T-helper 17 cell (primary cell): ENCODE results near the gene UGCG. TPM values are rescaled to one million over a fixed set of nuclear protein-coding genes. Genes with fewer than 3 reads are reported as not detected.
"Not testable (repeated sequence)": the region's sequence is repeated elsewhere in the genome, so short reads cannot be mapped to it uniquely, and the experiment has no call there.

Experiments
- ATAC-seq: fragments of 150-1000 bp; cut with Tn5 transposase; 2 replicates; pipeline ENCODE4 v1.10.0; 2021; ENCODE audit warnings: mild to moderate bottlenecking, moderate library complexity
- DNase-seq, 3 donors: peaks; one replicate each; pipeline versions ENCODE4 v3.0.0 to v3.0.0-alpha.2; 2020 to 2021
- H3K9me3 ChIP-seq: one replicate; pipeline ENCODE4 v1.7.0; 2013; ENCODE audit warnings: low read length, mild to moderate bottlenecking; ENCODE audit not compliant: control insufficient read depth, poor library complexity, severe bottlenecking
- H3K27ac Mint-ChIP-seq: one replicate; pipeline ENCODE4 v1.8.0; 2022; ENCODE audit warnings: mild to moderate bottlenecking, moderate library complexity, mixed read lengths
- H3K27me3 Mint-ChIP-seq: one replicate; pipeline ENCODE4 v1.8.0; 2022; ENCODE audit warnings: mixed read lengths
- H3K36me3 Mint-ChIP-seq: one replicate; pipeline ENCODE4 v1.8.0; 2022; ENCODE audit warnings: low read depth, mixed read lengths
- H3K4me1 Mint-ChIP-seq: one replicate; pipeline ENCODE4 v1.8.0; 2022; ENCODE audit warnings: mild to moderate bottlenecking, mixed read lengths
- H3K4me3 Mint-ChIP-seq: one replicate; pipeline ENCODE4 v1.8.0; 2022; ENCODE audit warnings: mild to moderate bottlenecking, moderate library complexity, mixed read lengths
- total RNA-seq, 4 donors: library from RNA in 2 of 4; stranded (reverse) in 2 of 4; gene quantifications; one replicate each; pipeline ENCODE4 v1.2.3 and lab custom pipeline; 2022 to 2026

UGCG gene
- total RNA-seq, 2 donors from 2014 or later: 35.5 TPM

DNA sequence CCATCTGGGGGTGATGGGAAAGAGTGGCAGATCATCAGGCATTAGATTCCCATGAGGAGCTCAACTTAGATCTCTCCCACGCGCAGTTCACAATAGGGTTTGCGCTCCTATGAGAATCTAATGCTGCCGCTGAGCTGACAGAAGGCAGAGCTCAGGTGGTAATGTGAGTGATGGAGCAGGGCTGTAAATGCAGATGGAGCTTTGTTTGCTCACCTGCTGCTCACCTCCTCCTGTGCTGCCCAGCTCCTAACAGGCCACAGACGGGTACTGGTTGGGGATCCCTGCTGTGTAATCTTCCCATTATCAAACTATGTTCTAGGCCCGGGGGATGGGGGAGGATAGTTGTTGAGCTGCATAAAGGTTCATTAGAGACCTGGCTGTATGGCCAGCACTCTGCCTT is 58.4 kb downstream of the UGCG start:
- H3K9me3 ChIP-seq: no peaks in the 10 kb centered on the region
- Mint-ChIP-seq H3K27me3 (no peaks in the 10 kb centered on the region), H3K4me3 (no peak overlapping the region), H3K4me1 (peaks cover 17% of the 10 kb centered on the region), H3K36me3 (no peaks in the 10 kb centered on the region), H3K27ac (no peak overlapping the region)
- DNase-seq (no peak), ATAC-seq (no peak)

DNA sequence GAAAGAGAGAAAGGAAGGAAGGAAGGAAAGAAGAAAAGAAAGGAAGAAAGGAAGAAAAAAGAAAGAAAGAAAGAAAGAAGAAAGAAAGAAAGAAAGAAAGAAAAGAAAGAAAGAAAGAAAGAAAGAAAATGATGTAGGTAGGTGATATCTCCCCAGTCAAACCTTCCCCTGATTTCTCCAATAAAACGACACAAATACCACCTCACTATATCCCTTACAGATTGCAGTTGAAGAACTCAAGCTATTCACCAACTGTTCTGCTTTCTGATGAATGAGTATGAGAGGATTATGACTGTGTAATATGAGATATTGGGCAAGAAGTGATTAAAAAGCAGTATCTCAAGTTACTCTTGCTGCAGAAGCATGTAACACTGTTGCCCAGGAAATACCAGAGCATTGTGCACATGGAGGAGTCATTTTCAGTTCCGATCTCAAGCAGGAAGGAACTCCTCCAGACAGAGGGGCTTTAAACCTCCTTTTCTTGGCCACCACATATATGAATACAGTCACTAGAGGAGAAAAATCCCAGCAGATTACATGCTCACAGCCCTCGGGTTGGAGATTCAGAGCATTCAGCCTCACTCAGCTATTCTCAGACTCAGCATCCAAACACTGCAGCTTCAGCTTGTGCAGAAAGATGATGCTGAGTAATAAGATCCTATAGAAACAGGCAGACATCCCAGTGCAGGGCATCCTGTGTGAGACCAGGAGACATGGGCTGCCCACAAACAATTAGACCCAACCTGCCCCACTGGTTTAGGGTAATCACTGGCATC is 61.4 kb downstream of the UGCG start:
- Mint-ChIP-seq H3K4me1 (peaks cover 17% of the 10 kb centered on the region), H3K36me3 (no peaks in the 10 kb centered on the region), H3K27me3 (no peaks in the 10 kb centered on the region), H3K4me3 (peak overlapping the region; percentile 53), H3K27ac (peak overlapping the region; percentile 59)
- H3K9me3 ChIP-seq: no peaks in the 10 kb centered on the region
- ATAC-seq (no peak), DNase-seq (no peak)

DNA sequence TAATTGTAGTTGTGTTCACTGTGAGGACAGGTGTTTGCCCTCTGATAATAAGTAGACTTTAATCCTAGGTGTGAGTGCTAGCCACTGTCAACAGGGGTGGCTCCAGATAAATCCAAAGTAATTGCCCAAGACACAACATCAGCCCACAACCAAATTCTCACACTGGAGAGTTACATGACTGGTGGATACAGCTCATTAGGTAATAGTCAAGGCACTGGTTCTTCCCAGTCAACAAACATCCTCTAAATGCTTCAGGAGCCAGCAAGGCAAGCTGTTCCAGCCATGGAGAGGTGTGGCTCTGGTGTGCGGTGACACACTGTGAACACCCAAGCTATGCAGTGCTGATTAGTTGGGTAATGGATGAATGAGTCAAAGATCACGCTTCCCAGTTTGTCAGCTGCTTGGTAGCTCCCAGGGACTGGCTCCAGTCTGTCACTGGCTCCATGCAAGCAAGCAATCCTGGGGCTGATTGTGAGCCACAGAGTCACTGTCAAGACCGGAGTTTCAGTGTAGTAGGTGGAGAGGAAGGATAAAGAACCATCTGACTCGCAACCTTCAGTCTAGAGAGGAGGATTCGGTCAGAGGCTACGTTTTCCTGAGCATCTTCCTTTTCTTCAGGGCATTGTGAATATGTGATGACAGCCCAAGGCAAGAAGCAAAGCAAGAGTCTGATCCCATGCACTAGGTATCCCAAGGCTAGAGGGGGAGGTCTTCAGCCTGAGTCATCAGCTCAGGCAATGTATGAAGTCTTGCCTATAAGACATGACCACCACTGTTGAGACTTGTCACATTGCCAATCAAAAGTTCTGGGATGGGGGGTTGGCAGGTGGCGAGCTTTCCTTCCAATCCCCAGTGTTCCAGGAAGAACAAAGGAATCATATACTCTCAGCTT is 63.1 kb downstream of the UGCG start:
- no peak for ATAC-seq
- Mint-ChIP-seq H3K36me3 (no peaks in the 10 kb centered on the region), H3K27ac (no peak overlapping the region), H3K4me1 (peaks cover 17% of the 10 kb centered on the region), H3K4me3 (no peak overlapping the region), H3K27me3 (no peaks in the 10 kb centered on the region)
- DNase-seq: no peak
- H3K9me3 ChIP-seq: no peaks in the 10 kb centered on the region

DNA sequence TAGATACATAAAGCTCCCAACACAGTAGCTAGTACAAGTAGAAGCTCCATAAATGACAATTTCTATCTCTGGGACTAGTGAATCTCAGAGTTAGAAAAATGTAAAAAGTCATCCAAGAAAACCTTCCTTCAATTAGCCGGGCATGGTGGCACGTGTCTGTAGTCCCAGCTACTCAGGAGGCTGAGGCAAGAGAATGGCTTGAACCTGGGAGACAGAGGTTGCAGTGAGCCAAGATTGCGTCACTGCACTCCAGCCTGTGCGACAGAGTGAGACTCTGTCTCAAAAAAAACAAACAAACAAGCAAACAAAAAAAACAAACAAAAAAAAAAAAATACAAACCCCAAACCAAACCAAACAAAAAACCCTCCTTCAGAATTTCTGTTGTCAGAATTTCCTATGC is 63.9 kb downstream of the UGCG start:
- H3K27me3 Mint-ChIP-seq, H3K27ac Mint-ChIP-seq, H3K9me3 ChIP-seq, ATAC-seq, H3K4me3 Mint-ChIP-seq, H3K36me3 Mint-ChIP-seq, DNase-seq: not testable (repeated sequence)
- H3K4me1 Mint-ChIP-seq: peaks cover 12% of the 10 kb centered on the region

DNA sequence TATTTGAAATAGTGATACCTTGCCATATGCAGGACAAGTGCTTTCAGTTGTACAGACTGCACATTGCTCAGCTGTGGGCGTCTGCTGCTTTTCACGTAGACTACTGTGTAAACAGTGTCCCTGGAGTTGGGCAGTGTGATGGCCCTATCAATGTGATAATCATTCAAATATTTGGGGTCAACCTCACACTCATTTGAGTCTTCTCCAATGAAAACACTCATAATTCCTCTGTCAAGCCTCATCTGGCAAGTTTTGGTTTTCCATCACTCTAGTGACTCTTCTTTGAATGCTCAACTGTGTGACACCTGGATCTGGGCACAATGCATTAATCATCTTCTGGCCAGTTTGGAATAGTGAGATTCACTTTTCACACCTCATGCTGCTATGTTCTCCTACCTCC is 64.4 kb downstream of the UGCG start:
- H3K27me3 Mint-ChIP-seq: no peaks in the 10 kb centered on the region
- no peaks in the 10 kb centered on the region for H3K9me3 ChIP-seq
- DNase-seq (no peak), ATAC-seq (no peak)
- H3K4me3 Mint-ChIP-seq: no peak overlapping the region
- no peak overlapping the region for H3K27ac Mint-ChIP-seq
- peaks cover 9% of the 10 kb centered on the region for H3K4me1 Mint-ChIP-seq
- H3K36me3 Mint-ChIP-seq: no peaks in the 10 kb centered on the region

DNA sequence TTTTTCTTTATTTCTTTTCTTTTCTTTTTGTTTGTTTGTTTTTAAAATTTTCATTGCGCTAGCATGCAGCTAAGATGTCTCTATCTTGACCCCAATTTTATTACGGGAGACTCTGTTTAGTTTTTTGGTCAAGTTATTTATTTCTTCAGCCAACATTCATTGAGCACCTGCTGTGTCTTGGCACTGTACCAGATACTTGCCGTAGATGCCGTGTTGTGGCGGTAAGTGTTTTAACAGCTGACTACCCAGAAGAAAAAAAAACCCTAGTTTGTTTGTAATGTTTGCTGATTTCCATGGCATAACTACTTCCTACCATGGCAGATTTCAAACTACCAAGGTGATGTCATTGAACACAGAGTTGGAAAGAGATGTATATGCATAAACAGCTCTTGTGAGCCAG is 65.0 kb downstream of the UGCG start:
- no peak overlapping the region for H3K4me3 Mint-ChIP-seq
- no peaks in the 10 kb centered on the region for H3K27me3 Mint-ChIP-seq
- no peaks in the 10 kb centered on the region for H3K9me3 ChIP-seq
- H3K36me3 Mint-ChIP-seq: no peaks in the 10 kb centered on the region
- ATAC-seq: no peak
- H3K4me1 Mint-ChIP-seq: peaks cover 9% of the 10 kb centered on the region
- no peak overlapping the region for H3K27ac Mint-ChIP-seq
- no peak for DNase-seq

DNA sequence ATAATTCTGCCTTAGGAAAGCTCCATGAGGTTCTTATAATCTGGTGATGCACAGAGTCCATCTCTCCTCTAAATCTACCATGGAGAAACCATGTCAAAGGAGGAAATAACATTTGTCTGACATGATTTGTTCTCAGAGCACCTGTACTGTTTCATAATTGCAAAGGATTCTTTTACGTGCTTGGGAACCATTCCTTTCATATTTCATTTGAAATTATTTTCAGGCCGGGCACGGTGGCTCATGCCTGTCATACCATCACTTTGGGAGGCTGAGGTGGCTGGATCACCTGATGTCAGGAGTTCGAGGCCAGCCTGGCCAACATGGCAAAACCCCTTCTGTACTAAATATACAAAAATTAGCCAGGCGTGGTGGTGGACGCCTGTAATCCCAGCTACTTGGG is 65.4 kb downstream of the UGCG start:
- no peaks in the 10 kb centered on the region for H3K27me3 Mint-ChIP-seq
- H3K4me3 Mint-ChIP-seq: no peak overlapping the region
- peaks cover 9% of the 10 kb centered on the region for H3K4me1 Mint-ChIP-seq
- no peaks in the 10 kb centered on the region for H3K36me3 Mint-ChIP-seq
- DNase-seq (no peak), ATAC-seq (no peak)
- no peaks in the 10 kb centered on the region for H3K9me3 ChIP-seq
- H3K27ac Mint-ChIP-seq: no peak overlapping the region

DNA sequence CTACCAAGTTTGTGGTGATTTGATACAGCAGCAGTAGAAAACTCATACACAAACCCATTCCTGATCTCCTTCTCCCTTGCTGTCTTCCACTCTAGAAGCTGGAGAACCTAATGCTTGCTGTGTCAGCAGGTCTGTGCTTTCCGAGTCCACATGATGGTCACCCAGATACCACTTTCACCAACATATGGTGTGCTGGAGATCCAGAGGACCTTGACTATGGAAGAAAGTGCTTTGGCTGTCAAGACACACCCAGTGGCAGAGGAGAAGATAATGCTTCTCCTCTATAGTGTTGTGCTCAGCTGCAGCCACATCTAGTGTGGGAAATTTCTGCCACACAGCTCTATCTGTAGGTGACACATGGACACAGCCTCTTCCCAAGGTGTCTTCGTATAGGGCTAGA is 67.4 kb downstream of the UGCG start:
- Mint-ChIP-seq H3K4me1 (no peaks in the 10 kb centered on the region), H3K36me3 (no peaks in the 10 kb centered on the region), H3K4me3 (no peak overlapping the region), H3K27me3 (no peaks in the 10 kb centered on the region), H3K27ac (no peak overlapping the region)
- no peak for ATAC-seq
- H3K9me3 ChIP-seq: no peaks in the 10 kb centered on the region
- no peak for DNase-seq

DNA sequence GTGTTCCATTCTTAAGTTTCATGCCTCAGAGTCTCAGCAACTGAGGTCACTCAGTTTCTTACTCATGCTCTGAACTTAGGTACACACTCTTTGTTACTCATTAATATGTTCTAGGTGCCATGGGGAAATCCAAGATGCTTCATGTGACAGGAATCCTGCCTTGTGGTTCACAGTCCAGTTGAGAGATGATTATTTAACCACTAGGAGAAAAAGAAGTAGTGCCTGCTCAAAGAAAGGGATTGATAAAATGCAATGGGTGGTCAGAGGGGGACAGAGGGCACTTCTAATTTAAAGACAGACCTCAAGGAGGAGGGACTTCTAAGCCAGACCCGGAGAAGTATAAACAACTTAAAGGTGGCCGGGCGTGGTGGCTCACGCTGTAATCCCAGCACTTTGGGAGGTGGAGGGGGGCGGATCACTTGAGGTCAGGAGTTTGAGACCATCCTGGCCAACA is 69.0 kb downstream of the UGCG start:
- no peaks in the 10 kb centered on the region for H3K4me1 Mint-ChIP-seq
- no peak for DNase-seq
- ATAC-seq: no peak
- H3K27ac Mint-ChIP-seq: no peak overlapping the region
- H3K9me3 ChIP-seq: no peaks in the 10 kb centered on the region
- H3K36me3 Mint-ChIP-seq: no peaks in the 10 kb centered on the region
- H3K4me3 Mint-ChIP-seq: no peak overlapping the region
- no peaks in the 10 kb centered on the region for H3K27me3 Mint-ChIP-seq

DNA sequence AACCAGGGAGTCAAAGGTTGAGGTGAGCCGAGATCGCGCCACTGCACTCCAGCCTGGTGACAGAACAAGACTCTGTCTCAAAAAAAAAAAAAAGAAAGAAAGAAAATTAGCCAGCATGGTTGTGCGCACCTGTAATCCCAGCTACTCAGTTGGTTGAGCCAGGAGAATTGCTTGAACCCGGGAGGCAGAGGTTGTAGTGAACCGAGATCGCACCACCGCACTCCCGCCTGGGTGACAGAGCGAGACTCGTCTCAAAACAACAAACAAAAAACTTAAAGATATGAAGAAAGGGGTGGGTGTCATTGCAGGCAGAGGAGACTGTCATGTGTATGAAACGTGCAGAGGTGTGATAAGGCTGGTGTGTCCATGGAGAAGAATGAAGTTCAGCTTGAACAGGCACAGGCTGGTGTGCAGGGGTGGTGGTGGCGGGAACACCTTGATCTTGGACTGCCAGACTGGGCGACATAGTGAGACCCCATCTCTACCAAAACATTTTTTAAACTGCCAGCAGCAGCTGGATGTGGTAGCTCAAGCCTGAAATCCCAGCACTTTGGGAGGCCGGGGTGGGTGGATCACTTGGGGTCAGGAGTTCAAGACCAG is 69.6 kb downstream of the UGCG start:
- ATAC-seq (no peak), DNase-seq (no peak)
- no peak overlapping the region for H3K27ac Mint-ChIP-seq
- no peaks in the 10 kb centered on the region for H3K9me3 ChIP-seq
- peaks cover 2% of the 10 kb centered on the region for H3K4me1 Mint-ChIP-seq
- H3K4me3 Mint-ChIP-seq: no peak overlapping the region
- H3K27me3 Mint-ChIP-seq: no peaks in the 10 kb centered on the region
- H3K36me3 Mint-ChIP-seq: no peaks in the 10 kb centered on the region

DNA sequence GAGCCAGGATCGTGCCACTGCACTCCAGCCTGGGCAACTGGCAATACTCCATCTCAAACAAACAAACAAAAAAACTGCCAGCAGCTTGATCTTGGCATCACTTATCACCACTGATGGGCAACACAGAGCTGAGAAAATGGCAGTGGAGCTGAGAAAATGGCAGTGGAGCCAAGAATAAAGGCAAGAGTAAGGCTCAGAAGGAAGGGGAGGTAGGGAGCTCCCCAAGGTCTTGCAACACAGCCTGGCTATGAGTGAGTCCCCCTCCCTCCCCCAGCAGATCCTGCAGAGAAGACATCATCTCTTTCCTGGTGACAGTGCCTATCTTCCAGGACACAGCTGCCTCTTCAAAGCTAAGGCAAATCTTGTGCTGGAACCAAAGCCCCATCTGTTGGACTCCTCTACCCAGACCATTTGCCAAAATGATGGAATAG is 70.3 kb downstream of the UGCG start:
- no peaks in the 10 kb centered on the region for H3K27me3 Mint-ChIP-seq
- H3K4me1 Mint-ChIP-seq: peaks cover 2% of the 10 kb centered on the region
- H3K4me3 Mint-ChIP-seq: no peak overlapping the region
- no peaks in the 10 kb centered on the region for H3K36me3 Mint-ChIP-seq
- ATAC-seq: no peak
- DNase-seq: no peak
- no peaks in the 10 kb centered on the region for H3K9me3 ChIP-seq
- no peak overlapping the region for H3K27ac Mint-ChIP-seq

DNA sequence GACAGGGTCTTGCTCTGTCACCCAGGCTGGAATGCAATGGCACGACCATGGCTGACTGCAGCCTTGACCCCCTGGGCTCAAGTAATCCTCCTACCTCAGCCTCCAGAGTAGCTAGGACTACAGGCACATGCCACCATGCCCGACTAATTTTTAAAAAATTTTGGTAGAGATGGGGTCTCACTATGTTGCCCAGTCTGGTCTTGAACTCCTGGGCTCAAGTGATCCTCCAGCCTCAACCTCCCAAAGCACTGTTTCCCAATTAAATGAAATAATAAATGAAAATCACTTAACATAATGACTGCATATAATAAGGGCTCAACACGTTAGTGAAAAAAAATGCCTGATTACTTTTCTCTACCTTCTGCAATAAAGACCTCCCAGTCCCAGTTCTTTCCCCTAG is 71.0 kb downstream of the UGCG start:
- H3K27me3 Mint-ChIP-seq: no peaks in the 10 kb centered on the region

DNA sequence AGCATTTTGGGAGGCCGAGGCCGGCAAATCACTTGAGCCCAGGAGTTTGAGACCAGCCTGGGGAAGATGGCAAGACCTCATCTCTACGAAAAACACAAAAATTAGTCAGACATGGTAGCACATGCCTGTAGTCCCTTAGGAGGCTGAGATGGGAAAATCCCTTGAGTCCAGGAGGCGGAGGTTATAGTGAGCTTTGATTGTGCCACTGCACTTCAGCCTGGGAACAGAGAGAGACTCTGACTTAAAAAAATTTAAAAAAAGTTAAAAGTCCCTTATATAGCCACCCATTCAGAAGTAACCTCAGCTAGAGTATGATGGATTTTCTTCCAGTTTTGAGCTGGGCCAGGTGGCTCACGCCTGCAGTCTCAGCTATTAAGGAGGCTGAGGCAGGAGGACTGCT is 72.4 kb downstream of the UGCG start:
- no peaks in the 10 kb centered on the region for H3K36me3 Mint-ChIP-seq
- DNase-seq: no peak
- H3K27ac Mint-ChIP-seq: no peak overlapping the region
- peaks cover 4% of the 10 kb centered on the region for H3K4me1 Mint-ChIP-seq
- H3K27me3 Mint-ChIP-seq: no peaks in the 10 kb centered on the region
- no peak for ATAC-seq
- no peak overlapping the region for H3K4me3 Mint-ChIP-seq
- H3K9me3 ChIP-seq: no peaks in the 10 kb centered on the region

More for the DNA sequence above, 71.0 kb downstream of the UGCG start:
- no peaks in the 10 kb centered on the region for H3K9me3 ChIP-seq
- DNase-seq (no peak), ATAC-seq (no peak)
- no peaks in the 10 kb centered on the region for H3K36me3 Mint-ChIP-seq
- peaks cover 4% of the 10 kb centered on the region for H3K4me1 Mint-ChIP-seq
- no peak overlapping the region for H3K27ac Mint-ChIP-seq
- no peak overlapping the region for H3K4me3 Mint-ChIP-seq
